ENCODE data around the gene MLANA. TPM values are rescaled to one million over a fixed set of nuclear protein-coding genes. Genes with fewer than 3 reads are reported as not detected.

Gene MLANA
- total RNA-seq, 1 donor from 2014 or later = 12.1 TPM

- no peak overlapping the region for H3K27ac Mint-ChIP-seq
- no peaks in the 10 kb centered on the region for H3K36me3 Mint-ChIP-seq
- TF ChIP-seq CTCF (conservative IDR thresholded peaks at IDR 0.05) = no peak
- no peak for DNase-seq (ENCODE audit: extremely low spot score, unreplicated experiment)
- H3K9me3 Mint-ChIP-seq = no peaks in the 10 kb centered on the region
- no peaks in the 10 kb centered on the region for H3K27me3 Mint-ChIP-seq
- H3K4me3 Mint-ChIP-seq = no peak overlapping the region
- peaks cover 9% of the 10 kb centered on the region for H3K4me1 Mint-ChIP-seq (ENCODE audit: unreplicated experiment)
These were observed 5.1 kb downstream of the MLANA start for GRCh38 chr9:5895782-5896181.

GRCh38 chr9:5896863-5897262 is 6.2 kb downstream of the MLANA start:
- no peak overlapping the region for H3K4me3 Mint-ChIP-seq
- no peak for TF ChIP-seq CTCF (conservative IDR thresholded peaks at IDR 0.05)

DNA sequence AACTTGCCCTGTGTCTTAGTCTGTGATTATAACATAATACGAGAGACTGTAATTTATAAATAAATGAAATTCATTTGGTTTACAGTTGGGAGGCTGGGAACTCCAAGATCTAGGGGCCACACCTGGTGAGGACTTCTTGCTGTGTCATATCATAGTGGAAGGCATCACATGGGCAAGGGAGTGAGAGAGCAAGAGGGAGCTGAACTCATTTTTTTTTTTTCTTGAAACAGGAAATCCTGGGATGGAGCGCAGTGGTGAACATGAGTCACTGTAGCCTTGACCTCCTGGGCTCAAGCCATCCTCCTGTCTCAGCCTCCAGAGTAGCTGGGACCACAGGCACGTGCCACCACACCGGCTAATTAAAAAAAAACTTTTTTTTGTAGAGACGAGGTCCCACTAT is 7.2 kb downstream of the MLANA start:
- Mint-ChIP-seq H3K27me3 (no peaks in the 10 kb centered on the region), H3K4me1 (ENCODE audit: unreplicated experiment) (peaks cover 4% of the 10 kb centered on the region), H3K27ac (no peak overlapping the region), H3K9me3 (no peaks in the 10 kb centered on the region), H3K36me3 (no peaks in the 10 kb centered on the region), H3K4me3 (no peak overlapping the region)
- no peak for DNase-seq (ENCODE audit: extremely low spot score, unreplicated experiment)
- TF ChIP-seq CTCF (conservative IDR thresholded peaks at IDR 0.05) = no peak

More at GRCh38 chr9:5896863-5897262, 6.2 kb downstream of the MLANA start:
- Mint-ChIP-seq H3K27ac (no peak overlapping the region), H3K4me1 (ENCODE audit: unreplicated experiment) (peaks cover 9% of the 10 kb centered on the region), H3K9me3 (no peaks in the 10 kb centered on the region), H3K27me3 (no peaks in the 10 kb centered on the region), H3K36me3 (no peaks in the 10 kb centered on the region)
- DNase-seq (ENCODE audit: extremely low spot score, unreplicated experiment) = no peak

DNA sequence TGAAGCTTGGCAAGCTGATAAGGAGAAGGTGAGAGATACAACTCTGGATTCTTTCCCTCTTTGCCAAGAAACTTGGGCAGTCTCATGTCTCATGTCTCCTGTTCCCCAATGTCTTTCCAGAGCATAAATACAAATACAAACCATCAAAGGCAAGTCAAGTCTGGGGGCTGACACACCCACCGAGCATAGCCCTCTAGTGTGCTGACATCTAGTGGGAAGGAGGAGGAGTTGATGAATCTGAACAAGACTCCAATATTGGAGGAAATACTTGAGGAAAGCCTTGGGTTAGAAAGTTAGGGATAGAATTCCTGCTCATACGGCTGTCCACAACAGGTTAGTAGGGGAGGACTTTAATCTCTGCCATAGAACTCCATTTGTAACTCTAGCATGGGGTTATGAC is 8.6 kb downstream of the MLANA start:
- H3K4me3 Mint-ChIP-seq = no peak overlapping the region
- no peaks in the 10 kb centered on the region for H3K4me1 Mint-ChIP-seq (ENCODE audit: unreplicated experiment)
- H3K27me3 Mint-ChIP-seq = no peaks in the 10 kb centered on the region
- no peaks in the 10 kb centered on the region for H3K9me3 Mint-ChIP-seq
- no peak for DNase-seq (ENCODE audit: extremely low spot score, unreplicated experiment)
- H3K27ac Mint-ChIP-seq = no peak overlapping the region
- H3K36me3 Mint-ChIP-seq = no peaks in the 10 kb centered on the region
- TF ChIP-seq CTCF (conservative IDR thresholded peaks at IDR 0.05) = peak; percentile 14

DNA sequence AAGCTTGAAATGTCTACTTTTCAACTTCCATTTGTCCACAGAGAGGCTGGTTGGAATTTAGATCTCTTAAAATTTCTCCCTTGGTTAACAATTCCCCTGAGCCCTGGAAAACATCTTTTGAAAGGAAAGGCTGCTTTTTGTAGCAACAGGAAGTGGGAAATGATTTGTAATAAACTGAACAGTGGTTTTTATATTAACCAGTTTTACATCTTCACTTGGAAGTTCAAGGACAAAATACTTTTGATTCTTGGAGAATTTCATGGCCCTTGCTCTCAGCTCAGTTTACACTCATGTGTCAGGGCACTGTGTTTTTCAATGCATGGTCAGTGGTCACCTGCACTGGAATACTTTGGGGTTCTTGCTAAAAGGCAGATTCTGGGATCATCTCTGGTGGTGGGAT is 9.9 kb downstream of the MLANA start:
- H3K27ac Mint-ChIP-seq = no peak overlapping the region
- no peaks in the 10 kb centered on the region for H3K4me1 Mint-ChIP-seq (ENCODE audit: unreplicated experiment)
- H3K27me3 Mint-ChIP-seq = no peaks in the 10 kb centered on the region

More for the DNA sequence above, 9.9 kb downstream of the MLANA start:
- no peak for DNase-seq (ENCODE audit: extremely low spot score, unreplicated experiment)
- no peaks in the 10 kb centered on the region for H3K9me3 Mint-ChIP-seq
- no peak overlapping the region for H3K4me3 Mint-ChIP-seq
- no peak for TF ChIP-seq CTCF (conservative IDR thresholded peaks at IDR 0.05)
- peaks cover 7% of the 10 kb centered on the region for H3K36me3 Mint-ChIP-seq

Measured in type B pancreatic cell (in vitro differentiated cells).